Endothelial cell of umbilical vein (primary cell): ENCODE data around the gene RBMS1. TPM values are rescaled to one million over a fixed set of nuclear protein-coding genes. Genes with fewer than 3 reads are reported as not detected.

ENCODE experiments used
- BruUV-seq: library from RNA; stranded (reverse); fragments of 400-500 nt; replicated peaks from 2 replicates; lab custom pipeline; 2021; lab: Mats Ljungman, UMichigan
- CTCF ChIA-PET: fragments of 300-600, 350-600 bp; sonication (Branson Sonifier 250); formaldehyde crosslinking; loops from one replicate; lab custom pipeline; 2021; ENCODE audit warnings: antibody characterized with exemption, inconsistent platforms; lab: Charles Lee
- POLR2A ChIA-PET: fragments of 300-600, 350-600 bp; sonication (Branson Sonifier 250); formaldehyde crosslinking; loops from one replicate; lab custom pipeline; 2021; ENCODE audit warnings: antibody characterized with exemption, inconsistent platforms; lab: Charles Lee
- DNase-seq: peaks from one replicate; pipeline ENCODE4 v3.0.0-alpha.2; 2011; ENCODE audit warnings: low read depth, low spot score
- FAIRE-seq: peaks from 2 replicates; lab custom pipeline; 2011; peaks lifted over from hg19 to GRCh38; lab: Jason Lieb, UNC
- H2AFZ ChIP-seq: 2 replicates; pipeline ENCODE4 v1.6.0; 2012; ENCODE audit warnings: low read depth, low read length, control low read depth, inconsistent platforms
- H3K27ac ChIP-seq: 2 replicates; pipeline ENCODE4 v1.5.1; 2011; ENCODE audit warnings: low read depth, mild to moderate bottlenecking, control low read depth, low read length, moderate library complexity; ENCODE audit not compliant: insufficient read depth
- H3K27me3 ChIP-seq, 2 experiments: 2 replicates each; pipeline versions ENCODE4 v1.6.0 to v1.6.1; 2011; ENCODE audit warnings: low read length in 2 of 2, mixed read lengths in 1 of 2; ENCODE audit not compliant: control insufficient read depth in 2 of 2, insufficient read depth in 2 of 2
- H3K36me3 ChIP-seq, 2 experiments: 2 replicates in 1 of 2; 3 replicates in 1 of 2; pipeline ENCODE4 v1.5.1; 2011; ENCODE audit warnings: low read length in 2 of 2, mild to moderate bottlenecking in 1 of 2, moderate library complexity in 1 of 2; ENCODE audit not compliant: control insufficient read depth in 2 of 2, insufficient read depth in 2 of 2; ENCODE audit errors: extremely low read depth in 1 of 2
- H3K4me1 ChIP-seq: 3 replicates; pipeline ENCODE4 v1.5.1; 2011; ENCODE audit warnings: mild to moderate bottlenecking, low read length; ENCODE audit not compliant: control insufficient read depth, insufficient read depth; ENCODE audit errors: extremely low read depth
- H3K4me2 ChIP-seq: 2 replicates; pipeline ENCODE4 v1.6.1; 2011; ENCODE audit warnings: low read length, control low read depth, mixed read lengths; ENCODE audit not compliant: insufficient read depth
- H3K4me3 ChIP-seq, 3 experiments: fragments of 200-600 bp in 1 of 3; sonication (generic), shearing (Covaris generic) in 1 of 3; replicated peaks in 1 of 3; 2 replicates each; pipeline ENCODE4 v1.5.1; 2011 to 2016; ENCODE audit warnings: control low read depth in 3 of 3, low read length in 3 of 3, mild to moderate bottlenecking in 2 of 3, inconsistent platforms in 1 of 3, low read depth in 1 of 3, moderate library complexity in 1 of 3; ENCODE audit not compliant: insufficient read depth in 1 of 3
- H3K79me2 ChIP-seq: 2 replicates; pipeline ENCODE4 v1.6.0; 2012; ENCODE audit warnings: low read length, inconsistent platforms; ENCODE audit not compliant: control insufficient read depth, insufficient read depth
- H3K9ac ChIP-seq: replicated peaks from 2 replicates; pipeline ENCODE3; 2011; ENCODE audit warnings: low read length, control low read depth; ENCODE audit not compliant: insufficient read depth; ENCODE audit errors: extremely low read depth
- H3K9me1 ChIP-seq: replicated peaks from 3 replicates; pipeline ENCODE4 v1.6.0; 2011; ENCODE audit warnings: mild to moderate bottlenecking, low read length; ENCODE audit not compliant: control insufficient read depth, insufficient read depth; ENCODE audit errors: extremely low read depth
- H3K9me3 ChIP-seq: replicated peaks from 2 replicates; pipeline ENCODE4 v1.5.1; 2012; ENCODE audit warnings: low read length, inconsistent platforms; ENCODE audit not compliant: control insufficient read depth, insufficient read depth
- H4K20me1 ChIP-seq: replicated peaks from 2 replicates; pipeline ENCODE3; 2011; ENCODE audit warnings: mild to moderate bottlenecking, low read length; ENCODE audit not compliant: control insufficient read depth, insufficient read depth; ENCODE audit errors: extremely low read depth
- CTCF ChIP-seq, 2 donors: IDR thresholded peaks; 1 replicate in 1 of 2; 2 replicates in 1 of 2; pipeline ENCODE4 v1.5.1; 2011; ENCODE audit warnings: low read length in 2 of 2, mild to moderate bottlenecking in 2 of 2, moderate library complexity in 2 of 2, control low read depth in 1 of 2, inconsistent platforms in 1 of 2, low read depth in 1 of 2; ENCODE audit not compliant: insufficient read depth in 1 of 2; ENCODE audit errors: extremely low read depth in 1 of 2
- EZH2 ChIP-seq: IDR thresholded peaks from 2 replicates; pipeline ENCODE4 v1.6.1; 2012; ENCODE audit warnings: borderline replicate concordance, low read depth, mild to moderate bottlenecking, moderate library complexity, low read length, inconsistent platforms; ENCODE audit not compliant: severe bottlenecking
- FOS ChIP-seq: IDR thresholded peaks from 2 replicates; pipeline ENCODE4 v1.6.1; 2011; ENCODE audit warnings: mild to moderate bottlenecking, low read length, moderate library complexity, borderline replicate concordance; ENCODE audit not compliant: insufficient read depth
- GATA2 ChIP-seq: IDR thresholded peaks from 2 replicates; pipeline ENCODE4 v1.7.0; 2011; ENCODE audit warnings: low read depth, mild to moderate bottlenecking, moderate library complexity, mixed read lengths, low read length; ENCODE audit not compliant: insufficient read length, insufficient read depth
- JUN ChIP-seq: IDR thresholded peaks from 2 replicates; pipeline ENCODE4 v1.6.1; 2011; ENCODE audit warnings: borderline replicate concordance, low read depth; ENCODE audit not compliant: insufficient read length, insufficient read depth
- MYC ChIP-seq: IDR thresholded peaks from one replicate; pipeline ENCODE4 v1.6.1; 2011; ENCODE audit warnings: mild to moderate bottlenecking, low read depth, low read length
- POLR2A ChIP-seq: IDR thresholded peaks from 2 replicates; pipeline ENCODE4 v1.6.1; 2012; ENCODE audit warnings: low read depth, mild to moderate bottlenecking, control low read depth, low read length
- POLR2AphosphoS5 ChIP-seq: IDR thresholded peaks from 2 replicates; pipeline ENCODE4 v1.6.1; 2012; ENCODE audit warnings: low read depth, mild to moderate bottlenecking, control low read depth, low read length, moderate library complexity; ENCODE audit not compliant: insufficient read depth
- dilution Hi-C: fragments of 300-500 bp; cut with MboI; formaldehyde crosslinking; loops from one replicate; pipeline ENCODE4 v1.15.0; 2019; ENCODE audit warnings: low sequenced_read_pairs; ENCODE audit not compliant: extremely low pct_ligation_motif_present
- intact Hi-C: fragments of 100-400 bp; cut with micrococcal nuclease; formaldehyde crosslinking; loops from one replicate; pipeline ENCODE4 v1.10.0; 2022
- polyA plus RNA-seq, 4 experiments: library from polyadenylated mRNA; depleted of rRNA in 3 of 4; stranded (reverse) in 3 of 4; unstranded in 1 of 4; fragments of >200 nt; gene quantifications; 2 replicates each; pipeline versions ENCODE4 v1.2.1 to v1.2.3, GENCODE V29; 2011 to 2012; ENCODE audit warnings: missing spikeins in 1 of 4
- total RNA-seq: library from RNA; stranded (reverse); gene quantifications from 2 replicates; pipeline ENCODE4 v1.2.3, GENCODE V29; 2021
- TF ChIP-seq, protein P1 (sequence below): IDR thresholded peaks from 2 replicates; pipeline ENCODE4 v1.6.1; 2011; ENCODE audit not compliant: insufficient read depth, insufficient read length

The RBMS1 gene
- total and polyA plus RNA-seq, 2 donors (not counting 3 experiments of a cell fraction or from before 2014, with no cell fraction given): 60.0 to 93.3 TPM

- FAIRE-seq (no peak), DNase-seq (no peak)
- Histone ChIP-seq H3K27ac (no peak overlapping the region), H2AFZ (no peak overlapping the region), H3K36me3 (no peaks in the 10 kb centered on the region), H3K9ac (no peak overlapping the region), H3K4me2 (no peak overlapping the region), H4K20me1 (no peaks in the 10 kb centered on the region), H3K9me1 (no peaks in the 10 kb centered on the region), H3K27me3 (no peaks in the 10 kb centered on the region), H3K4me3 (no peak overlapping the region), H3K79me2 (no peaks in the 10 kb centered on the region), H3K9me3 (no peaks in the 10 kb centered on the region), H3K4me1 (no peaks in the 10 kb centered on the region)
- intact Hi-C loops: no loop called here
- ChIA-PET POLR2A (no interaction called here), CTCF (interaction anchor here (1.4 to 3.9 kb wide), 5 partner anchors 16 to 740 kb away, joined by 4 to 16 read pairs (median 8); no protein-coding TSS in a partner anchor)
- no TSS peak for BruUV-seq
- TF ChIP-seq FOS (no peak), MYC (no peak), POLR2A (no peak), CTCF (IDR thresholded peaks at IDR 0.05; ENCODE audit: extremely low read depth in 1 of 2, insufficient read depth in 1 of 2, low read depth in 1 of 2, low read length in 2 of 2) (no peak), JUN (no peak), GATA2 (no peak), POLR2AphosphoS5 (no peak), EZH2 (no peak)
- TF ChIP-seq, protein P1, sequence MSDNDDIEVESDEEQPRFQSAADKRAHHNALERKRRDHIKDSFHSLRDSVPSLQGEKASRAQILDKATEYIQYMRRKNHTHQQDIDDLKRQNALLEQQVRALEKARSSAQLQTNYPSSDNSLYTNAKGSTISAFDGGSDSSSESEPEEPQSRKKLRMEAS: no peak
- dilution Hi-C loops: no loop called here
Measured at GRCh38 chr2:160254189-160254762, 239.3 kb downstream of the RBMS1 start.
